Measurements from ENCODE around the gene CFAP141.

GRCh38 chr1:154154534-154155191 lies 51.5 kb downstream of the CFAP141 start, which contains the start of gene NUP210L:
- 0 out of 6 replicates have a peak, but pooled peaks of 1 of the 3 experiments have one; percentile 7 for TF ChIP-seq CTCF (IDR thresholded peaks at IDR 0.05 in 2 of 3, conservative IDR thresholded peaks at IDR 0.05 in 1 of 3; ENCODE audit: borderline replicate concordance in 1 of 3, insufficient read depth in 1 of 3, low read depth in 2 of 3, low read length in 2 of 3)
- TF ChIP-seq TCF7L2 (IDR thresholded peaks at IDR 0.05; ENCODE audit: borderline replicate concordance, extremely low read depth, insufficient read depth, insufficient read length), result no peak
- TF ChIP-seq SP1 (IDR thresholded peaks at IDR 0.05; ENCODE audit: low read depth), result no peak

Measured in HCT116 (cell line).